C4-2B (cell line): ENCODE measurements around the gene CAPZA2.

ENCODE experiments used
- H3K27ac ChIP-seq: fragments of 450-650 bp; 2 replicates; pipeline ENCODE4 v1.5.1; 2017
- CTCF ChIP-seq: fragments of 450-650 bp; conservative IDR thresholded peaks from 2 replicates; pipeline ENCODE4 v1.5.1; 2017; ENCODE audit warnings: mild to moderate bottlenecking
- ZFX ChIP-seq: fragments of 450-650 bp; IDR thresholded peaks from 2 replicates; pipeline ENCODE4 v1.6.1; 2017

Gene CAPZA2

DNA sequence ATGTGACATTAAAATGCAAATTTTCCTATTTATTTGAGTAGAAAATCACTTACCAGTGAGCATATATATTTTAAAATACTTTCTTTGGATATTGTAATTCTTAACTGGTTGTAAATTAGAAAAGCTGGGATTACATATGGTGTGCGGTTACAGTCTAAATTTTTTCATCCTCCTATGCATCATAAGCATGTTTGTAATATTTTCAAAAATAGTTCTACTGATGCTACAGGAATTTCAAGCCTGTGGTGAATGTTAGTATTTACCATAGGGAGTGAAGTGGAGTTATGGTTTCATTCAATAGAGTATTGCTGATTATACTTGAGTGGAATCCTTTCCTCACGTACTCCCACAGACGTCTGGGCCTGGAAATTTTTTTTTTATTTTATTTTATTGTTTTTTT, 56.3 kb downstream of the CAPZA2 start:
- TF ChIP-seq CTCF = no peak
- no peak for TF ChIP-seq ZFX
- H3K27ac ChIP-seq = no peak overlapping the region

DNA sequence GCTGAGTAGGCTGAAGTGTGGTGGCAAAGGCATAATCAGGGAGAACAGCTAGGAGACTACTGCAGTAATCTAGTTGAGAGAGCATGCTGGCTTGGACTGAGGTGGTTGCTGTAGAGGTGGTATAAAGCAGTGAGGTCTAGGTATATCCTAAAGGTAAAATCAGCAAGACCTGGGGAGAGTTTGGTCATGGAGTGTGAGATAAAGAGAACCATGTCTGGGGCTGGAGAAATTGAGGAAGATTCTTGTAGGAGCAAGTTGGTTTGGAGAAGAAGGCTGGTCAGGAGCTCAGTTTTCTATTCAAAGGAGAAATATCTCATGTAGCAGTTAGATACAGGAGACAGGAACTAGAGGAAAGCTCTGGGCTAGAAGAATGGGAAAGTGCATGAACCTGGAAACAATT, 58.0 kb downstream of the CAPZA2 start:
- TF ChIP-seq ZFX (no peak), CTCF (no peak)
- H3K27ac ChIP-seq = no peak overlapping the region

DNA sequence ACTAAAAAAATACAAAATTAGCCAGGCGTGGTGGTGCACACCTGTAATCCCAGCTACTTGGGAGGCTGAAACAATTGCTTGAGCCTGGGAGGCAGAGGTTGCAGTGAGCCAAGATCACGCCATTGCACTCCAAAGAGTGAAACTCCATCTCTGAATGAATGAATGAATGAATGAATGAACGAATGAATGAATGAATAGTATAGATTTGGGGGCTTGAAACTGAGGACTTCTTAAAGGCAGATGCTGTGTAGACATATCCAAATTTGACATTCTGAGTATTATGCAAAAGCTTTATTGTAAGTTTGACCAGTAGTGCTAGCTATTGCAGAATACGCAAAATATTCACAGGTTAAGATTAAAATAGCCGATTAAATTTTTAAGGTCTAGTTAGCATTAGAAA, 60.2 kb downstream of the CAPZA2 start:
- TF ChIP-seq CTCF (no peak), ZFX (no peak)
- no peak overlapping the region for H3K27ac ChIP-seq

DNA sequence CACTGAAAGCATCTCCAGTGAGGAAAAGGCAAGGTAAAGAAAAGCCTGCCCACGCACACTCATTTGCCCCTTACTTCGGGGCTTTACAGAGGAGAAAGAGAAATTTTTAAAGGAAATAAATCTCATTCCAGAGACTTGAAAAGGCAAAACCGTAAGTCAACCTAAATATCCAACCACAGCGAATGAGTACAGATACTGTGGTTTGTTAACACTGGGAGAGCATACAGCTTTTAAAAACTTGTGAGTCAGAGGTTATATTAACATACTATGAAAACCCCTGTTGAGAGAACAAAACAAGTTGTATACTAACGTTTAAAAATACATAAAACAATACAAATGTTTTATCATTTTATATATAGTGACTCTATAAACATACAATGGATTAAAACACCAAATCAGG, 62.4 kb downstream of the CAPZA2 start:
- H3K27ac ChIP-seq = no peak overlapping the region
- TF ChIP-seq ZFX (no peak), CTCF (no peak)

DNA sequence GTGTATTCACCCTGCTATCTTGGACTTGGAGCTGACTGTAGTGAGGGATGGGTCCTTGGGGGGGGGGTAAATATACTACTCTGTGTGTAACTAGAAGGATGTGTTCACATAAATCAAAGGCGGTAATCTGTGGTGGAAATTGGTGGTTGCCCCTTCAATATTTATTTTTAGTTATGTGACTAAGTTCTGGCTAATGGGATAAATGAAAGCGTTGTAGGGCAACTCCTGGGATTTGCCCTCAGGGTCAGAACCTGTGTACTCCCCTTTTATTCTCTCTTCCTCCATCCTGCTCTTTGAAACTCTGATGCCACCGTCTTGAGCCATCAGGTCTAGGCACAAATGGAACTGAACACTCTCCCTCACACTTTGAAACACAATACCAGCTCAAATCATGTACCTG, 66.6 kb downstream of the CAPZA2 start:
- TF ChIP-seq ZFX (no peak), CTCF (no peak)
- no peak overlapping the region for H3K27ac ChIP-seq

GRCh38 chr7:116929914-116930913, 67.8 kb downstream of the CAPZA2 start:
- TF ChIP-seq ZFX = no peak
- TF ChIP-seq CTCF = peak; percentile 99
- no peak overlapping the region for H3K27ac ChIP-seq

DNA sequence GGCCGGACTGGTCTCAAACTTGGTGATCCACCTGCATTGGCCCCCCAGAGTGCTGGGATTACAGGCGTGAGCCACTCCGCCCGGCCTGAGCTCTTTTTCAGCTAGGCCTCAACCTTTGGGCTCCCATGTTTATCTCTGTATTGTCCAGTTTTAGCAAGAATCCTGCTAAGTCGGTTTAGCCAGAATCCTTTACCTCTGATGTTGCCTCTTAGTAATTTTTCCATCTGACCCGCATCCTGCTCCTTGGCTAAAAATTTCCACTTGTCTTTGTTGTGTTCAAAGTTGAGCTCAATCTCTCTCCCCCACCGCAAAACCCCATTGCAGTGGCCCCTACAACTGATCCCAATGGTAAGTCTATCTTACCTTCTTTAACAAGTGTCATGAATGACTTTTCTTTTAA, 70.2 kb downstream of the CAPZA2 start:
- TF ChIP-seq ZFX (no peak), CTCF (no peak)

More for the DNA sequence above, 70.2 kb downstream of the CAPZA2 start:
- H3K27ac ChIP-seq = no peak overlapping the region
